IMR-90 (cell line): Measurements from ENCODE around the gene KLHL6.
A peak's percentile ranks its signal among the peaks of the same experiment; 100 is the strongest.

ENCODE experiments used
- BHLHE40 ChIP-seq: fragments of 150-350 bp; IDR thresholded peaks from 2 replicates; pipeline ENCODE4 v1.6.1; 2016; ENCODE audit warnings: mild to moderate bottlenecking, low read depth, low read length
- CEBPB ChIP-seq: IDR thresholded peaks from 2 replicates; pipeline ENCODE4 v1.6.1; 2012; ENCODE audit warnings: low read depth, low read length, improper control_type of control experiment
- CHD1 ChIP-seq: IDR thresholded peaks from 2 replicates; pipeline ENCODE4 v1.6.1; 2012; ENCODE audit warnings: low read depth, low read length, improper control_type of control experiment
- FOS ChIP-seq: fragments of 150-350 bp; IDR thresholded peaks from 2 replicates; pipeline ENCODE4 v1.6.1; 2016; ENCODE audit warnings: low read depth, low read length
- MAFK ChIP-seq: IDR thresholded peaks from 2 replicates; pipeline ENCODE4 v1.6.1; 2012; ENCODE audit warnings: low read depth, low read length, improper control_type of control experiment
- MXI1 ChIP-seq: IDR thresholded peaks from 2 replicates; pipeline ENCODE4 v1.6.1; 2012; ENCODE audit warnings: low read depth, mild to moderate bottlenecking, low read length, moderate library complexity, borderline replicate concordance
- NFE2L2 ChIP-seq: fragments of 150-350 bp; IDR thresholded peaks from 2 replicates; pipeline ENCODE4 v1.6.1; 2016; ENCODE audit warnings: low read depth, mild to moderate bottlenecking, low read length
- POLR2A ChIP-seq: IDR thresholded peaks from 2 replicates; pipeline ENCODE4 v1.6.1; 2012; ENCODE audit warnings: mild to moderate bottlenecking, low read depth, low read length
- RAD21 ChIP-seq: IDR thresholded peaks from 2 replicates; pipeline ENCODE4 v1.6.1; 2012; ENCODE audit warnings: low read length, improper control_type of control experiment
- RFX5 ChIP-seq: IDR thresholded peaks from 2 replicates; pipeline ENCODE4 v1.8.0; 2012; ENCODE audit warnings: low read depth, mild to moderate bottlenecking, low read length, moderate library complexity
- SMC3 ChIP-seq: fragments of 150-350 bp; IDR thresholded peaks from 2 replicates; pipeline ENCODE4 v1.6.1; 2016; ENCODE audit warnings: low read depth, mild to moderate bottlenecking, antibody characterized with exemption, low read length, moderate library complexity
- TF ChIP-seq, protein P1 (sequence below): conservative IDR thresholded peaks from 2 replicates; pipeline ENCODE4 v1.5.1; 2012; ENCODE audit warnings: mild to moderate bottlenecking, low read depth, low read length, improper control_type of control experiment
- TF ChIP-seq, protein P2 (sequence below): fragments of 150-350 bp; IDR thresholded peaks from 2 replicates; pipeline ENCODE4 v1.6.1; 2016; ENCODE audit warnings: low read depth, mild to moderate bottlenecking, low read length, moderate library complexity, borderline replicate concordance
- TF ChIP-seq, protein P3 (sequence below): fragments of 150-350 bp; IDR thresholded peaks from 2 replicates; pipeline ENCODE4 v1.6.1; 2017; ENCODE audit warnings: mild to moderate bottlenecking, antibody characterized with exemption, low read length, low read depth

DNA sequence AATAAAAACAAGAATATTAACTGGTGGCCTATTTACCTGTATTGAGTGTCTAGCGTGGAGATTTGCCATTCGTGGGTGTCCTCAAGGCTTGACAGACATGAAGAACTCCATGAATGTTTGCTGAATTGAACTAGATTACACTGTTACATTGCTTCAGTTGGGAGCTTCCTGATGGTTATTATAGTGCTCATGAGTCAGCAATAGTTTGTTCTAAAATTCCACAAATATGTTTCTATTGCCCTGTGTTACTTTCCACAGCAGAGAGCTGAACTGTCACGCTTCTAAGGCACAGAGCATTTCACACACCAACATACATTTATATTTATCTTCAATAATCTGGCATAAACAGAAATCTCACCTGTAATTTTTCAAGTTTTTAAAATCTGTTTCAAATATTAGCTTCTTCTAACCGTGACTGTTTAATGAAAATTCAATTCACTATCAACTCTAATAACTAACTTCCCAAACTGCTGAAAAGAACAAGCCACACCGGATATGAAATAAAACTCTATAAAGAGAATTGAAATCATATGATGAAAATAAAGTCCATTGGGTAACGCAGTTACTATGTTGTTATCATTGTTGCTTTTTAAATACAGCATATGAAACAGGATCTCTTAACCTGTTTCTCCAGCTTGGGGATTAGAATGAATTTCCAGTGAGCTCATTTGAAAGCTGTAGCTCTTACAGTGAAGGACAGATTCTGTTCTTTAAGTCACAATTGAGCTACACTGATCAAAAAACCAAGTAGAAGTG, 65.9 kb downstream of the KLHL6 start:
- TF ChIP-seq RFX5 = no peak
- TF ChIP-seq, protein P1, sequence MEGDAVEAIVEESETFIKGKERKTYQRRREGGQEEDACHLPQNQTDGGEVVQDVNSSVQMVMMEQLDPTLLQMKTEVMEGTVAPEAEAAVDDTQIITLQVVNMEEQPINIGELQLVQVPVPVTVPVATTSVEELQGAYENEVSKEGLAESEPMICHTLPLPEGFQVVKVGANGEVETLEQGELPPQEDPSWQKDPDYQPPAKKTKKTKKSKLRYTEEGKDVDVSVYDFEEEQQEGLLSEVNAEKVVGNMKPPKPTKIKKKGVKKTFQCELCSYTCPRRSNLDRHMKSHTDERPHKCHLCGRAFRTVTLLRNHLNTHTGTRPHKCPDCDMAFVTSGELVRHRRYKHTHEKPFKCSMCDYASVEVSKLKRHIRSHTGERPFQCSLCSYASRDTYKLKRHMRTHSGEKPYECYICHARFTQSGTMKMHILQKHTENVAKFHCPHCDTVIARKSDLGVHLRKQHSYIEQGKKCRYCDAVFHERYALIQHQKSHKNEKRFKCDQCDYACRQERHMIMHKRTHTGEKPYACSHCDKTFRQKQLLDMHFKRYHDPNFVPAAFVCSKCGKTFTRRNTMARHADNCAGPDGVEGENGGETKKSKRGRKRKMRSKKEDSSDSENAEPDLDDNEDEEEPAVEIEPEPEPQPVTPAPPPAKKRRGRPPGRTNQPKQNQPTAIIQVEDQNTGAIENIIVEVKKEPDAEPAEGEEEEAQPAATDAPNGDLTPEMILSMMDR = no peak
- TF ChIP-seq MAFK = peak; percentile 75
- TF ChIP-seq FOS = no peak
- TF ChIP-seq MXI1 = no peak
- TF ChIP-seq, protein P2, sequence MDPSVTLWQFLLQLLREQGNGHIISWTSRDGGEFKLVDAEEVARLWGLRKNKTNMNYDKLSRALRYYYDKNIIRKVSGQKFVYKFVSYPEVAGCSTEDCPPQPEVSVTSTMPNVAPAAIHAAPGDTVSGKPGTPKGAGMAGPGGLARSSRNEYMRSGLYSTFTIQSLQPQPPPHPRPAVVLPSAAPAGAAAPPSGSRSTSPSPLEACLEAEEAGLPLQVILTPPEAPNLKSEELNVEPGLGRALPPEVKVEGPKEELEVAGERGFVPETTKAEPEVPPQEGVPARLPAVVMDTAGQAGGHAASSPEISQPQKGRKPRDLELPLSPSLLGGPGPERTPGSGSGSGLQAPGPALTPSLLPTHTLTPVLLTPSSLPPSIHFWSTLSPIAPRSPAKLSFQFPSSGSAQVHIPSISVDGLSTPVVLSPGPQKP = no peak
- TF ChIP-seq CHD1 = no peak
- TF ChIP-seq BHLHE40 = no peak
- TF ChIP-seq SMC3 = no peak
- TF ChIP-seq POLR2A = no peak
- TF ChIP-seq CEBPB = no peak
- TF ChIP-seq NFE2L2 = peak; percentile 42; the same call in 1 of the 2 replicates
- TF ChIP-seq RAD21 = no peak
- TF ChIP-seq, protein P3, sequence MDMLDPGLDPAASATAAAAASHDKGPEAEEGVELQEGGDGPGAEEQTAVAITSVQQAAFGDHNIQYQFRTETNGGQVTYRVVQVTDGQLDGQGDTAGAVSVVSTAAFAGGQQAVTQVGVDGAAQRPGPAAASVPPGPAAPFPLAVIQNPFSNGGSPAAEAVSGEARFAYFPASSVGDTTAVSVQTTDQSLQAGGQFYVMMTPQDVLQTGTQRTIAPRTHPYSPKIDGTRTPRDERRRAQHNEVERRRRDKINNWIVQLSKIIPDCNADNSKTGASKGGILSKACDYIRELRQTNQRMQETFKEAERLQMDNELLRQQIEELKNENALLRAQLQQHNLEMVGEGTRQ = no peak
